H1 (cell line): ENCODE measurements around the gene USP3. TPM values are rescaled to one million over a fixed set of nuclear protein-coding genes. Genes with fewer than 3 reads are reported as not detected.

Source experiments
- CTCF ChIA-PET: fragments of 300-600 bp; sonication (Branson Sonifier 250); formaldehyde crosslinking; loops from one replicate; lab custom pipeline; 2021; ENCODE audit not compliant: partially characterized antibody; lab: Charles Lee
- POLR2A ChIA-PET: fragments of 300-600 bp; sonication (Branson Sonifier 250); formaldehyde crosslinking; loops from one replicate; lab custom pipeline; 2021; ENCODE audit warnings: inconsistent platforms; ENCODE audit not compliant: partially characterized antibody; lab: Charles Lee
- DNase-seq, 2 experiments: peaks; one replicate each; pipeline versions ENCODE4 v3.0.0 to v3.0.0-alpha.2; 2010 to 2022; ENCODE audit warnings: low spot score in 2 of 2, low read depth in 1 of 2, mixed read lengths in 1 of 2
- FAIRE-seq: peaks from 2 replicates; lab custom pipeline; 2011; peaks lifted over from hg19 to GRCh38; lab: Jason Lieb, UNC
- H2AFZ ChIP-seq: 2 replicates; pipeline ENCODE4 v1.8.1; 2012; ENCODE audit warnings: low read length, inconsistent platforms
- H2AK5ac ChIP-seq: 2 replicates; pipeline ENCODE4 v1.6.1; 2013; ENCODE audit warnings: low read depth, low read length
- H2BK120ac ChIP-seq: replicated peaks from 2 replicates; pipeline ENCODE3; 2013; ENCODE audit warnings: low read depth, low read length, inconsistent platforms
- H2BK12ac ChIP-seq: 2 replicates; pipeline ENCODE4 v1.6.1; 2013; ENCODE audit warnings: low read depth, low read length
- H2BK15ac ChIP-seq: 2 replicates; pipeline ENCODE4 v1.6.1; 2013; ENCODE audit warnings: low read length
- H2BK20ac ChIP-seq: 2 replicates; pipeline ENCODE4 v1.6.1; 2013; ENCODE audit warnings: low read length
- H2BK5ac ChIP-seq: 2 replicates; pipeline ENCODE4 v1.6.1; 2013; ENCODE audit warnings: low read depth, low read length
- H3K14ac ChIP-seq: 2 replicates; pipeline ENCODE4 v1.6.1; 2013; ENCODE audit warnings: inconsistent platforms; ENCODE audit not compliant: insufficient read length
- H3K18ac ChIP-seq: 2 replicates; pipeline ENCODE4 v1.6.1; 2013; ENCODE audit warnings: low read length; ENCODE audit errors: extremely low read depth
- H3K23ac ChIP-seq: 2 replicates; pipeline ENCODE4 v1.6.1; 2013; ENCODE audit warnings: inconsistent platforms; ENCODE audit not compliant: insufficient read length
- H3K23me2 ChIP-seq: 2 replicates; pipeline ENCODE4 v1.6.1; 2013; ENCODE audit warnings: low read depth, low read length
- H3K27ac ChIP-seq: 2 replicates; pipeline ENCODE4 v1.6.1; 2011; ENCODE audit warnings: low read depth, low read length, inconsistent platforms
- H3K27me3 ChIP-seq, 4 experiments: replicated peaks in 1 of 4; 1 replicate in 1 of 4; 2 replicates in 3 of 4; pipeline versions ENCODE4 v1.6.1 to v1.8.1; 2011 to 2013; ENCODE audit warnings: low read length in 3 of 4, mild to moderate bottlenecking in 3 of 4, inconsistent platforms in 2 of 4, mixed read lengths in 2 of 4, moderate library complexity in 1 of 4; ENCODE audit not compliant: control insufficient read depth in 3 of 4, insufficient read depth in 3 of 4; ENCODE audit errors: extremely low read depth in 1 of 4
- H3K36me3 ChIP-seq, 4 experiments: 2 replicates each; pipeline versions ENCODE4 v1.6.1 to v1.8.1; 2011 to 2013; ENCODE audit warnings: mild to moderate bottlenecking in 4 of 4, low read length in 3 of 4, moderate library complexity in 2 of 4, control low read depth in 1 of 4, inconsistent platforms in 1 of 4; ENCODE audit not compliant: insufficient read depth in 4 of 4, control insufficient read depth in 2 of 4
- H3K4ac ChIP-seq: replicated peaks from 2 replicates; pipeline ENCODE3; 2013; ENCODE audit warnings: low read length, low read depth, mixed read lengths, inconsistent platforms; ENCODE audit not compliant: insufficient read length
- H3K4me1 ChIP-seq, 4 experiments: replicated peaks in 1 of 4; 1 replicate in 1 of 4; 2 replicates in 3 of 4; pipeline versions ENCODE4 v1.6.1 to v1.8.1; 2011 to 2013; ENCODE audit warnings: low read length in 3 of 4, inconsistent platforms in 2 of 4, mixed read lengths in 1 of 4; ENCODE audit not compliant: insufficient read depth in 4 of 4, control insufficient read depth in 3 of 4
- H3K4me2 ChIP-seq, 2 experiments: 2 replicates each; pipeline versions ENCODE4 v1.6.1 to v1.8.1; 2011 to 2013; ENCODE audit warnings: low read depth in 2 of 2, low read length in 2 of 2, control low read depth in 1 of 2, inconsistent platforms in 1 of 2, mild to moderate bottlenecking in 1 of 2; ENCODE audit not compliant: insufficient read depth in 1 of 2
- H3K4me3 ChIP-seq, 4 experiments: fragments of 200-600, 300-600 bp in 1 of 4; sonication (generic), shearing (Covaris generic), sonication (Bioruptor Twin) in 1 of 4; 2 replicates each; pipeline versions ENCODE4 v1.5.1 to v1.8.1; 2011 to 2016; ENCODE audit warnings: low read length in 4 of 4, low read depth in 3 of 4, control low read depth in 2 of 4, inconsistent platforms in 2 of 4, mild to moderate bottlenecking in 2 of 4, mixed read lengths in 1 of 4, moderate library complexity in 1 of 4; ENCODE audit not compliant: insufficient read depth in 2 of 4; ENCODE audit errors: extremely low read depth in 1 of 4
- H3K56ac ChIP-seq: replicated peaks from 2 replicates; pipeline ENCODE3; 2013; ENCODE audit warnings: low read depth, mild to moderate bottlenecking, mixed read lengths, low read length, inconsistent platforms; ENCODE audit not compliant: insufficient read length
- H3K79me1 ChIP-seq: 2 replicates; pipeline ENCODE4 v1.6.1; 2013; ENCODE audit warnings: low read depth, low read length, control low read depth
- H3K79me2 ChIP-seq, 2 experiments: 2 replicates each; pipeline versions ENCODE4 v1.6.1 to v1.8.1; 2012 to 2013; ENCODE audit warnings: low read length in 2 of 2, mild to moderate bottlenecking in 2 of 2, inconsistent platforms in 1 of 2; ENCODE audit not compliant: insufficient read depth in 2 of 2, control insufficient read depth in 1 of 2
- H3K9ac ChIP-seq, 4 experiments: replicated peaks in 1 of 4; 1 replicate in 1 of 4; 2 replicates in 3 of 4; pipeline versions ENCODE4 v1.6.1 to v1.8.1; 2011 to 2013; ENCODE audit warnings: low read depth in 3 of 4, low read length in 3 of 4, control low read depth in 2 of 4, mild to moderate bottlenecking in 2 of 4, moderate library complexity in 2 of 4, inconsistent platforms in 1 of 4; ENCODE audit errors: extremely low read depth in 1 of 4
- H3K9me3 ChIP-seq, 2 experiments: 2 replicates each; pipeline versions ENCODE4 v1.6.1 to v1.8.1; 2012 to 2013; ENCODE audit warnings: mild to moderate bottlenecking in 2 of 2, moderate library complexity in 2 of 2, control low read depth in 1 of 2, inconsistent platforms in 1 of 2, low read depth in 1 of 2, low read length in 1 of 2, mixed read lengths in 1 of 2; ENCODE audit not compliant: insufficient read depth in 2 of 2
- H4K20me1 ChIP-seq, 2 experiments: replicated peaks in 1 of 2; 2 replicates each; pipeline versions ENCODE3 to v1.8.1; 2011 to 2013; ENCODE audit warnings: inconsistent platforms in 2 of 2, low read length in 2 of 2, mild to moderate bottlenecking in 1 of 2; ENCODE audit not compliant: insufficient read depth in 2 of 2, control insufficient read depth in 1 of 2
- H4K5ac ChIP-seq: 2 replicates; pipeline ENCODE4 v1.6.1; 2013; ENCODE audit warnings: low read length, low read depth, mixed read lengths, inconsistent platforms; ENCODE audit not compliant: insufficient read length
- H4K8ac ChIP-seq: 2 replicates; pipeline ENCODE4 v1.8.0; 2013; ENCODE audit warnings: mild to moderate bottlenecking, moderate library complexity, low read length, inconsistent platforms; ENCODE audit not compliant: insufficient read depth; ENCODE audit errors: extremely low read depth
- H4K91ac ChIP-seq: replicated peaks from 2 replicates; pipeline ENCODE3; 2013; ENCODE audit warnings: low read length, mixed read lengths, inconsistent platforms; ENCODE audit not compliant: insufficient read length
- CEBPB ChIP-seq: IDR thresholded peaks from 2 replicates; pipeline ENCODE4 v1.6.1; 2012; ENCODE audit warnings: low read depth, low read length
- POLR2AphosphoS5 ChIP-seq: IDR thresholded peaks from 2 replicates; pipeline ENCODE4 v1.6.1; 2011; ENCODE audit warnings: low read depth, low read length
- RBBP5 ChIP-seq: IDR thresholded peaks from 2 replicates; pipeline ENCODE4 v1.7.1; 2012; ENCODE audit warnings: low read depth, mild to moderate bottlenecking, inconsistent platforms, low read length, moderate library complexity, borderline replicate concordance
- RXRA ChIP-seq: IDR thresholded peaks from 2 replicates; pipeline ENCODE4 v1.6.1; 2011; ENCODE audit warnings: low read depth, mild to moderate bottlenecking, low read length, moderate library complexity; ENCODE audit not compliant: insufficient read depth
- SP4 ChIP-seq: IDR thresholded peaks from 2 replicates; pipeline ENCODE4 v1.6.1; 2012; ENCODE audit warnings: low read length, inconsistent platforms
- TAF7 ChIP-seq: optimal IDR thresholded peaks from 2 replicates; pipeline ENCODE3; 2011; ENCODE audit warnings: low read depth, mild to moderate bottlenecking, inconsistent platforms, low read length, moderate library complexity, borderline replicate concordance
- WGBS, 2 experiments: shearing (Covaris generic) in 1 of 2; methylation state at CpG; one replicate each; pipeline versions ENCODE4 v1.1.6 to v1.1.7; 2013 to 2015; ENCODE audit warnings: low lambda C conversion rate in 2 of 2, mixed read lengths in 2 of 2, inconsistent platforms in 1 of 2, low coverage in 1 of 2, missing lambda C conversion rate in 1 of 2; ENCODE audit not compliant: insufficient replicate concordance in 2 of 2, insufficient coverage in 1 of 2, insufficient read length in 1 of 2; ENCODE audit errors: extremely low coverage in 1 of 2, missing lambda C conversion rate in 1 of 2; 5-methylcytosine and 5-hydroxymethylcytosine counted together
- polyA plus RNA-seq, 7 experiments: library from polyadenylated mRNA; depleted of rRNA in 3 of 7; stranded (reverse) in 5 of 7; unstranded in 2 of 7; fragments of >200 nt in 5 of 7; fragments of 200-250 nt in 2 of 7; gene quantifications; 1 replicate in 5 of 7; 2 replicates in 1 of 7; 4 replicates in 1 of 7; pipeline versions ENCODE4 v1.2.1 to v1.2.3, GENCODE V29; 2011 to 2013; ENCODE audit warnings: missing spikeins in 2 of 7, mixed read lengths in 2 of 7
- total RNA-seq: library from RNA; stranded (reverse); fragmentation: NEBNext Ultra II Directional; extraction: Animal tissue kit (Norgen Biotek cat#: 25700); gene quantifications from 2 replicates; pipeline ENCODE4 v1.2.1, GENCODE V29; 2021
- TF ChIP-seq, protein P1 (sequence below): IDR thresholded peaks from 2 replicates; pipeline ENCODE4 v1.6.1; 2012; ENCODE audit warnings: inconsistent platforms

Gene USP3
- total and polyA plus RNA-seq, 2 of the 8 experiments (the other 6 are each of a cell fraction or from before 2014, with no cell fraction given) = 15.5 to 16.2 TPM

DNA sequence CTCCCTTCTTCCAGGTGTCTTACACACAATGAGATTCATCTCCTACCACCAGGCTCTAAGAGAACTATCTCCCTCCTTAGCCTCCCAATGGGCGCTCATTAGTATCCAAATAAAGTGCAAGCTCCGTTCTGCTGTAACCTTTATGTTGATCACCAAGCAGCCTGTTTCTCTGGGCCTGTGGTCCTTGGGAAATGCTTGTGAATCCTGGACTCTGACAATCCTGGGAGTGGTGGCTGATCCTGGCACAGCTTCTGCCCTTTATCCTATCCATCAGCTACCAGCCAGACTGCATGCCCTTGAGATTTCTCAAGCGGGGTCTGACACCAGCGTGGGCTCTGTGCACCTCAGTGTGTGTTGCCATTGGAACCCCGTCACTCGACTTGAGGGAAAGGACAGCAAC, 26.1 kb upstream of the USP3 start:
- no peak overlapping the region for H3K4me3 ChIP-seq
- TF ChIP-seq CEBPB (no peak), RXRA (no peak), RBBP5 (no peak), POLR2AphosphoS5 (no peak), TAF7 (no peak), SP4 (no peak)
- TF ChIP-seq, protein P1, sequence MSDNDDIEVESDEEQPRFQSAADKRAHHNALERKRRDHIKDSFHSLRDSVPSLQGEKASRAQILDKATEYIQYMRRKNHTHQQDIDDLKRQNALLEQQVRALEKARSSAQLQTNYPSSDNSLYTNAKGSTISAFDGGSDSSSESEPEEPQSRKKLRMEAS = no peak
- TF ChIP-seq, all 59 proteins: peak for 0
- H3K14ac ChIP-seq = no peak overlapping the region
- no peak overlapping the region for H3K27ac ChIP-seq
- no peak overlapping the region for H2BK12ac ChIP-seq
- H4K20me1 ChIP-seq = no peaks in the 10 kb centered on the region
- H3K18ac ChIP-seq = no peak overlapping the region
- no peak overlapping the region for H4K91ac ChIP-seq
- no peak overlapping the region for H2AFZ ChIP-seq
- ChIA-PET POLR2A (interaction anchor here (0.6 kb wide), 2 partner anchors 10 to 30 kb away, joined by 3 read pairs; no protein-coding TSS in a partner anchor), CTCF (interaction anchor here (0.6 to 3.0 kb wide), 4 partner anchors 9 to 21 kb away, joined by 3 to 7 read pairs (median 4); no protein-coding TSS in a partner anchor)
- H3K9me3 ChIP-seq = no peaks in the 10 kb centered on the region
- H3K9ac ChIP-seq = no peak overlapping the region
- no peaks in the 10 kb centered on the region for H3K36me3 ChIP-seq
- H3K56ac ChIP-seq = no peak overlapping the region
- no peaks in the 10 kb centered on the region for H3K27me3 ChIP-seq
- H3K23me2 ChIP-seq = no peaks in the 10 kb centered on the region
- no peak overlapping the region for H2AK5ac ChIP-seq
- H4K8ac ChIP-seq = no peak overlapping the region
- 92% methylated on average over 6 of the region's 6 CpGs; no CpG with 5 or more reads in 1 of the 2 experiments for WGBS, 2 experiments
- H2BK5ac ChIP-seq = no peak overlapping the region
- H3K23ac ChIP-seq = no peak overlapping the region
- H2BK120ac ChIP-seq = no peak overlapping the region
- no peak overlapping the region for H4K5ac ChIP-seq
- H3K79me1 ChIP-seq = no peaks in the 10 kb centered on the region
- no peaks in the 10 kb centered on the region for H3K79me2 ChIP-seq
- no peak overlapping the region for H2BK20ac ChIP-seq
- H3K4me2 ChIP-seq = no peak overlapping the region
- no peak overlapping the region for H3K4ac ChIP-seq
- FAIRE-seq (no peak), DNase-seq (no peak)
- H2BK15ac ChIP-seq = no peak overlapping the region
- peaks cover 0 to 3% (median 0%) of the 10 kb centered on the region in 4 experiments; a peak in 5 of 7 replicates for H3K4me1 ChIP-seq
